ENCODE data around the gene MFNG. TPM values are rescaled to one million over a fixed set of nuclear protein-coding genes. Genes with fewer than 3 reads are reported as not detected.

Gene MFNG
- total RNA-seq, 1 experiment from 2014 or later = 3.3 TPM

- Mint-ChIP-seq H3K27ac (no peak overlapping the region), H3K27me3 (ENCODE audit: low read depth) (peaks cover 22% of the 10 kb centered on the region), H3K4me1 (peaks cover 6 to 35% of the 10 kb centered on the region in 2 experiments), H3K4me3 (no peak overlapping the region), H3K36me3 (ENCODE audit: insufficient read depth in 1 of 3, low read depth in 3 of 3) (no peaks in the 10 kb centered on the region), H3K9me3 (no peaks in the 10 kb centered on the region; a peak in 1 of 5 replicates)
- H3K27ac ChIP-seq (ENCODE audit: insufficient read length, low read depth, low read length) = no peak overlapping the region
- no peak overlapping the region for H2BK20ac ChIP-seq (ENCODE audit: low read depth, low read length, poor library complexity, severe bottlenecking)
- no peak for DNase-seq
- H2AK5ac ChIP-seq (ENCODE audit: insufficient read length, low read length) = no peak overlapping the region
- no peak overlapping the region for H2BK120ac ChIP-seq (ENCODE audit: low read depth, low read length, poor library complexity, severe bottlenecking)
- no peak overlapping the region for H4K91ac ChIP-seq (ENCODE audit: insufficient read length, low read depth, low read length)
- H3K4me2 ChIP-seq (ENCODE audit: insufficient read depth, insufficient read length, low read length) = no peak overlapping the region
- H3K4ac ChIP-seq (ENCODE audit: low read depth, low read length) = no peak overlapping the region
- H4K8ac ChIP-seq (replicated peaks; ENCODE audit: insufficient read length, low read depth, low read length) = no peak overlapping the region
- no peaks in the 10 kb centered on the region for H3K27me3 ChIP-seq (ENCODE audit: insufficient read depth, low read length)
- no peaks in the 10 kb centered on the region for H3K79me1 ChIP-seq (ENCODE audit: insufficient read depth, low read depth, low read length, poor library complexity, severe bottlenecking)
- no peak overlapping the region for H2AFZ ChIP-seq (ENCODE audit: low read length)
- H2BK15ac ChIP-seq (ENCODE audit: low read depth, low read length) = no peak overlapping the region
- TF ChIP-seq, protein P1, sequence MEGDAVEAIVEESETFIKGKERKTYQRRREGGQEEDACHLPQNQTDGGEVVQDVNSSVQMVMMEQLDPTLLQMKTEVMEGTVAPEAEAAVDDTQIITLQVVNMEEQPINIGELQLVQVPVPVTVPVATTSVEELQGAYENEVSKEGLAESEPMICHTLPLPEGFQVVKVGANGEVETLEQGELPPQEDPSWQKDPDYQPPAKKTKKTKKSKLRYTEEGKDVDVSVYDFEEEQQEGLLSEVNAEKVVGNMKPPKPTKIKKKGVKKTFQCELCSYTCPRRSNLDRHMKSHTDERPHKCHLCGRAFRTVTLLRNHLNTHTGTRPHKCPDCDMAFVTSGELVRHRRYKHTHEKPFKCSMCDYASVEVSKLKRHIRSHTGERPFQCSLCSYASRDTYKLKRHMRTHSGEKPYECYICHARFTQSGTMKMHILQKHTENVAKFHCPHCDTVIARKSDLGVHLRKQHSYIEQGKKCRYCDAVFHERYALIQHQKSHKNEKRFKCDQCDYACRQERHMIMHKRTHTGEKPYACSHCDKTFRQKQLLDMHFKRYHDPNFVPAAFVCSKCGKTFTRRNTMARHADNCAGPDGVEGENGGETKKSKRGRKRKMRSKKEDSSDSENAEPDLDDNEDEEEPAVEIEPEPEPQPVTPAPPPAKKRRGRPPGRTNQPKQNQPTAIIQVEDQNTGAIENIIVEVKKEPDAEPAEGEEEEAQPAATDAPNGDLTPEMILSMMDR (conservative IDR thresholded peaks at IDR 0.05) = no peak
- H3K23ac ChIP-seq (ENCODE audit: insufficient read length, low read depth, low read length) = no peak overlapping the region
- H4K5ac ChIP-seq (ENCODE audit: insufficient read length, low read depth, low read length) = no peak overlapping the region
- no peak overlapping the region for H2BK12ac ChIP-seq (ENCODE audit: insufficient read length, low read depth, low read length)
- no peak overlapping the region for H3K18ac ChIP-seq (ENCODE audit: insufficient read length, low read depth, low read length)
- H3K14ac ChIP-seq (ENCODE audit: insufficient read depth, low read length) = no peak overlapping the region
- H3T11ph ChIP-seq (ENCODE audit: low read length) = no peak overlapping the region
- H3K79me2 ChIP-seq (ENCODE audit: insufficient read depth, low read length) = no peaks in the 10 kb centered on the region
- H3K9me3 ChIP-seq (ENCODE audit: control insufficient read depth, low read depth, low read length) = no peaks in the 10 kb centered on the region
- no CpG with 5 or more reads among the region's 3 CpGs for WGBS (ENCODE audit: extremely low coverage, insufficient read length, low lambda C conversion rate)
- H2BK5ac ChIP-seq (ENCODE audit: insufficient read length, low read length) = no peak overlapping the region
- no peaks in the 10 kb centered on the region for H3K23me2 ChIP-seq (ENCODE audit: insufficient read length, low read depth, low read length, poor library complexity, severe bottlenecking)
- no peaks in the 10 kb centered on the region for H3K4me1 ChIP-seq (ENCODE audit: insufficient read depth, low read length)
- no peak overlapping the region for H3K56ac ChIP-seq (ENCODE audit: insufficient read length, low read depth, low read length)
- no peaks in the 10 kb centered on the region for H4K20me1 ChIP-seq (ENCODE audit: control insufficient read depth, insufficient read depth, insufficient read length)
- H3K9ac ChIP-seq (ENCODE audit: extremely low read depth, insufficient read length, low read length) = no peak overlapping the region
These were observed 25.5 kb downstream of the MFNG start for GRCh38 chr22:37460684-37461083.

Measured in H9 (cell line).